SK-N-SH treated with all-trans-retinoic acid at 6 μM for 48 hours (cell line): Measurements from ENCODE around the gene POLR2F.
A peak's percentile ranks its signal among the peaks of the same experiment; 100 is the strongest.

Source experiments
- ATAC-seq: fragments of 200-7000 bp; cut with Tn5 transposase; 3 replicates; pipeline ENCODE4 v1.9.1; 2020; ENCODE audit warnings: mild to moderate bottlenecking, moderate library complexity
- ARNTL ChIP-seq: fragments of 450-650 bp; formaldehyde crosslinking; IDR thresholded peaks from 2 replicates; pipeline ENCODE4 v1.5.0; 2020; ENCODE audit warnings: low read depth, mild to moderate bottlenecking, moderate library complexity, borderline replicate concordance
- BACH2 ChIP-seq: fragments of 250-450 bp; sonication (Bioruptor Pico); IDR thresholded peaks from 2 replicates; pipeline ENCODE4 v1.9.0; 2021; ENCODE audit warnings: mild to moderate bottlenecking, borderline replicate concordance
- CREB5 ChIP-seq: fragments of 250-450 bp; sonication (Bioruptor Pico); IDR thresholded peaks from 2 replicates; pipeline ENCODE4 v1.5.1; 2020; ENCODE audit warnings: low read depth, mild to moderate bottlenecking, moderate library complexity
- CSRNP3 ChIP-seq: fragments of 250-450 bp; sonication (Bioruptor Pico); IDR thresholded peaks from 2 replicates; pipeline ENCODE4 v1.5.1; 2021; ENCODE audit warnings: mild to moderate bottlenecking, moderate library complexity
- GLIS3 ChIP-seq: fragments of 250-450 bp; sonication (Bioruptor Pico); IDR thresholded peaks from 2 replicates; pipeline ENCODE4 v1.5.0; 2020; ENCODE audit warnings: mild to moderate bottlenecking, moderate library complexity
- OSR1 ChIP-seq: fragments of 250-450 bp; sonication (Bioruptor Pico); IDR thresholded peaks from 2 replicates; pipeline ENCODE4 v1.8.0; 2022; ENCODE audit warnings: moderate library complexity, mild to moderate bottlenecking, inconsistent platforms
- POU6F1 ChIP-seq: fragments of 250-450 bp; sonication (Bioruptor Pico); IDR thresholded peaks from 2 replicates; pipeline ENCODE4 v1.8.0; 2021; ENCODE audit warnings: low read depth, mild to moderate bottlenecking, moderate library complexity, borderline replicate concordance
- PPARA ChIP-seq: fragments of 250-450 bp; sonication (Bioruptor Pico); IDR thresholded peaks from 2 replicates; pipeline ENCODE4 v1.5.0; 2020; ENCODE audit warnings: mild to moderate bottlenecking, borderline replicate concordance
- RARB ChIP-seq: fragments of 250-450 bp; sonication (Bioruptor Pico); IDR thresholded peaks from 2 replicates; pipeline ENCODE4 v1.8.0; 2021; ENCODE audit warnings: mild to moderate bottlenecking, moderate library complexity
- TSHZ2 ChIP-seq: fragments of 250-450 bp; sonication (Bioruptor Pico); IDR thresholded peaks from 2 replicates; pipeline ENCODE4 v1.5.0; 2020; ENCODE audit warnings: mild to moderate bottlenecking, moderate library complexity
- ZC3H10 ChIP-seq: fragments of 250-450 bp; sonication (Bioruptor Pico); IDR thresholded peaks from 2 replicates; pipeline ENCODE4 v1.5.1; 2021; ENCODE audit warnings: mild to moderate bottlenecking, moderate library complexity
- ZFP30 ChIP-seq: fragments of 450-650 bp; formaldehyde crosslinking; IDR thresholded peaks from 2 replicates; pipeline ENCODE4 v1.5.0; 2022; ENCODE audit warnings: mild to moderate bottlenecking, moderate library complexity
- ZNF565 ChIP-seq: fragments of 450-650 bp; formaldehyde crosslinking; conservative IDR thresholded peaks from 2 replicates; pipeline ENCODE4 v1.5.0; 2020; ENCODE audit warnings: low read depth, mild to moderate bottlenecking, moderate library complexity
- ZNF8 ChIP-seq: fragments of 450-650 bp; formaldehyde crosslinking; IDR thresholded peaks from 2 replicates; pipeline ENCODE4 v1.5.0; 2020; ENCODE audit warnings: mild to moderate bottlenecking, moderate library complexity

POLR2F gene

GRCh38 chr22:37905534-37906363 lies 47.8 kb upstream of the POLR2F start, which contains the start of gene MICALL1 (continued):
- no peak for TF ChIP-seq TSHZ2 (CRISPR knock-in tag)

GRCh38 chr22:37906364-37907008 lies 47.0 kb upstream of the POLR2F start:
- no peak for ATAC-seq

GRCh38 chr22:37907036-37907954 lies 46.2 kb upstream of the POLR2F start:
- ATAC-seq: peak; percentile 6; the same call in 2 of the 3 replicates
- TF ChIP-seq ZFP30 (CRISPR knock-in tag) (no peak), ZC3H10 (no peak), ZNF8 (CRISPR knock-in tag) (no peak)

More at GRCh38 chr22:37906364-37907008, 47.0 kb upstream of the POLR2F start:
- TF ChIP-seq ZC3H10: no peak
- no peak for TF ChIP-seq POU6F1 (CRISPR knock-in tag)
- TF ChIP-seq GLIS3: no peak
- no peak for TF ChIP-seq CSRNP3 (CRISPR knock-in tag)
- TF ChIP-seq ZNF8 (CRISPR knock-in tag): no peak
- TF ChIP-seq OSR1 (CRISPR knock-in tag): no peak
- TF ChIP-seq BACH2 (CRISPR knock-in tag): no peak
- no peak for TF ChIP-seq RARB

GRCh38 chr22:37909766-37910165 lies 43.7 kb upstream of the POLR2F start:
- no peak for TF ChIP-seq ZNF8 (CRISPR knock-in tag)
- TF ChIP-seq CSRNP3 (CRISPR knock-in tag): no peak
- no peak for TF ChIP-seq PPARA (CRISPR knock-in tag)
- no peak for TF ChIP-seq POU6F1 (CRISPR knock-in tag)
- no peak for TF ChIP-seq ARNTL (CRISPR knock-in tag)
- TF ChIP-seq RARB: no peak
- TF ChIP-seq ZNF565 (CRISPR knock-in tag): no peak
- no peak for TF ChIP-seq CREB5
- no peak for TF ChIP-seq OSR1 (CRISPR knock-in tag)
- TF ChIP-seq, all 23 proteins: peak for 0
- ATAC-seq: no peak
